Fibroblast of skin of left quadriceps (primary cell): ENCODE data around the gene CFAP99.
"Not testable (repeated sequence)": the region's sequence is repeated elsewhere in the genome, so short reads cannot be mapped to it uniquely, and the experiment has no call there.

Source experiments
- DNase-seq, 2 experiments: peaks; one replicate each; pipeline ENCODE4 v3.0.0-alpha.2; 2013; ENCODE audit warnings: low read depth in 2 of 2

The CFAP99 gene

GRCh38 chr4:2446656-2447564, 28.2 kb downstream of the CFAP99 start:
- no peak for DNase-seq

GRCh38 chr4:2448589-2448988, 29.8 kb downstream of the CFAP99 start:
- DNase-seq, result no peak

- DNase-seq, result no peak
Observed at GRCh38 chr4:2449051-2449450, 30.3 kb downstream of the CFAP99 start.

GRCh38 chr4:2449511-2450392, 31.0 kb downstream of the CFAP99 start:
- DNase-seq, result no peak

- no peak for DNase-seq
Observed at GRCh38 chr4:2450394-2451035, 31.8 kb downstream of the CFAP99 start.

GRCh38 chr4:2451036-2451520, 32.3 kb downstream of the CFAP99 start:
- DNase-seq, result no peak

- DNase-seq, result no peak
Observed at GRCh38 chr4:2451821-2452785, 33.3 kb downstream of the CFAP99 start.

- no peak for DNase-seq
Observed at GRCh38 chr4:2457481-2458295, 38.9 kb downstream of the CFAP99 start.

GRCh38 chr4:2458546-2459491, 40.1 kb downstream of the CFAP99 start:
- no peak for DNase-seq

- DNase-seq, result no peak
Observed at GRCh38 chr4:2459589-2460349, 41.0 kb downstream of the CFAP99 start.

- no peak for DNase-seq
Observed at GRCh38 chr4:2461246-2461960, 42.6 kb downstream of the CFAP99 start.

- no peak for DNase-seq
Observed at GRCh38 chr4:2462218-2462991, 43.6 kb downstream of the CFAP99 start.

GRCh38 chr4:2462992-2463762, 44.4 kb downstream of the CFAP99 start:
- no peak for DNase-seq

- no peak for DNase-seq
Observed at GRCh38 chr4:2465032-2465431, 46.3 kb downstream of the CFAP99 start.

- not testable (repeated sequence) for DNase-seq
Observed at GRCh38 chr4:2465544-2465943, 46.8 kb downstream of the CFAP99 start.
